Measurements from ENCODE around the gene TYK2.

The TYK2 gene

GRCh38 chr19:10421240-10422045 lies 41.1 kb upstream of the TYK2 start:
- DNase-seq (ENCODE audit: extremely low read depth, low read depth): no peak
- TF ChIP-seq CTCF (IDR thresholded peaks at IDR 0.05; ENCODE audit: low read depth, low read length): no peak

- DNase-seq (ENCODE audit: extremely low read depth, low read depth): no peak
Observed at GRCh38 chr19:10420444-10421239, 40.3 kb upstream of the TYK2 start, which contains the start of gene PDE4A. PDE4A (plus strand) TSS chr19:10420538; CDS start chr19:10420765, 227 bp downstream.

GRCh38 chr19:10419646-10420443 lies 39.5 kb upstream of the TYK2 start:
- no peak for DNase-seq (ENCODE audit: extremely low read depth, low read depth)

More at GRCh38 chr19:10420444-10421239, 40.3 kb upstream of the TYK2 start, which contains the start of gene PDE4A:
- peak; percentile 29 for TF ChIP-seq CTCF (IDR thresholded peaks at IDR 0.05; ENCODE audit: low read depth, low read length)

GRCh38 chr19:10419200-10419645 lies 38.9 kb upstream of the TYK2 start:
- DNase-seq (ENCODE audit: extremely low read depth, low read depth): no peak

More at GRCh38 chr19:10419646-10420443, 39.5 kb upstream of the TYK2 start:
- no peak for TF ChIP-seq CTCF (IDR thresholded peaks at IDR 0.05; ENCODE audit: low read depth, low read length)

GRCh38 chr19:10418485-10419199 lies 38.3 kb upstream of the TYK2 start:
- no peak for DNase-seq (ENCODE audit: extremely low read depth, low read depth)
- peak; percentile 9 for TF ChIP-seq CTCF (IDR thresholded peaks at IDR 0.05; ENCODE audit: low read depth, low read length)

More at GRCh38 chr19:10419200-10419645, 38.9 kb upstream of the TYK2 start:
- TF ChIP-seq CTCF (IDR thresholded peaks at IDR 0.05; ENCODE audit: low read depth, low read length): no peak

GRCh38 chr19:10418235-10418484 lies 37.8 kb upstream of the TYK2 start:
- no peak for DNase-seq (ENCODE audit: extremely low read depth, low read depth)
- no peak for TF ChIP-seq CTCF (IDR thresholded peaks at IDR 0.05; ENCODE audit: low read depth, low read length)
